IMR-90 (cell line): ENCODE measurements around the gene SLC8A1. TPM values are rescaled to one million over a fixed set of nuclear protein-coding genes. Genes with fewer than 3 reads are reported as not detected.

Experiments used
- ATAC-seq: fragments of 200-7000 bp; cut with Tn5 transposase; 2 replicates; pipeline ENCODE4 v1.9.1; 2020; ENCODE audit warnings: low read depth, mild to moderate bottlenecking, moderate library complexity
- BruUV-seq: library from RNA; stranded (reverse); fragments of 400-500 nt; replicated peaks from 2 replicates; lab custom pipeline; 2021; lab: Mats Ljungman, UMichigan
- CTCF ChIA-PET: fragments of 300-600 bp; formaldehyde crosslinking; extraction: SDS; loops from one replicate; lab custom pipeline; 2021; ENCODE audit warnings: antibody characterized with exemption; lab: Yijun Ruan, JAX
- POLR2A ChIA-PET: fragments of 300-600 bp; sonication (Branson Sonifier 250); formaldehyde crosslinking; loops from one replicate; lab custom pipeline; 2022; ENCODE audit warnings: antibody characterized with exemption; ENCODE audit not compliant: unreplicated experiment; lab: Charles Lee
- DNase-seq: peaks from one replicate; pipeline ENCODE4 v3.0.0; 2013
- H2AFZ ChIP-seq: replicated peaks from 2 replicates; pipeline ENCODE3; 2013; ENCODE audit warnings: low read length, mild to moderate bottlenecking; ENCODE audit not compliant: poor library complexity
- H2AK5ac ChIP-seq: 2 replicates; pipeline ENCODE4 v1.6.1; 2013; ENCODE audit warnings: low read depth, low read length, inconsistent platforms
- H2AK9ac ChIP-seq: replicated peaks from 2 replicates; pipeline ENCODE3; 2013; ENCODE audit warnings: mild to moderate bottlenecking, low read depth, low read length, moderate library complexity; ENCODE audit not compliant: poor library complexity
- H2BK120ac ChIP-seq: 2 replicates; pipeline ENCODE4 v1.6.1; 2013; ENCODE audit warnings: low read depth, low read length, inconsistent platforms
- H2BK15ac ChIP-seq: 3 replicates; pipeline ENCODE4 v1.6.1; 2013; ENCODE audit warnings: low read depth, low read length, inconsistent platforms
- H2BK20ac ChIP-seq: 2 replicates; pipeline ENCODE4 v1.6.1; 2013; ENCODE audit warnings: low read depth, mild to moderate bottlenecking, inconsistent platforms, low read length, moderate library complexity
- H2BK5ac ChIP-seq: 2 replicates; pipeline ENCODE4 v1.6.1; 2013; ENCODE audit warnings: mild to moderate bottlenecking, low read depth, low read length, inconsistent platforms; ENCODE audit not compliant: poor library complexity, severe bottlenecking
- H3K14ac ChIP-seq: replicated peaks from 2 replicates; pipeline ENCODE4 v1.6.1; 2013; ENCODE audit warnings: low read depth, low read length, inconsistent platforms
- H3K18ac ChIP-seq: 2 replicates; pipeline ENCODE4 v1.6.1; 2013; ENCODE audit warnings: low read depth, low read length, control low read depth
- H3K23ac ChIP-seq: 2 replicates; pipeline ENCODE4 v1.6.1; 2013; ENCODE audit warnings: low read depth, low read length, inconsistent platforms
- H3K27ac ChIP-seq: 2 replicates; pipeline ENCODE4 v1.5.1; 2013; ENCODE audit warnings: mild to moderate bottlenecking, control low read depth, low read length; ENCODE audit not compliant: insufficient read depth
- H3K27me3 ChIP-seq: 2 replicates; pipeline ENCODE4 v1.6.1; 2013; ENCODE audit warnings: low read length; ENCODE audit not compliant: control insufficient read depth, insufficient read depth
- H3K36me3 ChIP-seq: 2 replicates; pipeline ENCODE4 v1.6.1; 2013; ENCODE audit warnings: low read length, mixed read lengths; ENCODE audit not compliant: control insufficient read depth, insufficient read depth
- H3K4ac ChIP-seq: 2 replicates; pipeline ENCODE4 v1.6.1; 2013; ENCODE audit warnings: low read depth, low read length, inconsistent platforms
- H3K4me1 ChIP-seq: 2 replicates; pipeline ENCODE4 v1.6.1; 2013; ENCODE audit warnings: low read length, mixed read lengths; ENCODE audit not compliant: control insufficient read depth, insufficient read depth
- H3K4me2 ChIP-seq: 2 replicates; pipeline ENCODE4 v1.6.1; 2013; ENCODE audit warnings: low read depth, mild to moderate bottlenecking, control low read depth, low read length, moderate library complexity
- H3K4me3 ChIP-seq: 2 replicates; pipeline ENCODE4 v1.5.1; 2013; ENCODE audit warnings: low read depth, mild to moderate bottlenecking, control low read depth, low read length, moderate library complexity; ENCODE audit not compliant: insufficient read depth
- H3K56ac ChIP-seq: 2 replicates; pipeline ENCODE4 v1.6.1; 2013; ENCODE audit warnings: low read length, inconsistent platforms; ENCODE audit not compliant: insufficient read depth; ENCODE audit errors: extremely low read depth
- H3K79me1 ChIP-seq, 2 experiments: 2 replicates each; pipeline ENCODE4 v1.6.1; 2013; ENCODE audit warnings: low read length in 2 of 2, inconsistent platforms in 1 of 2, low read depth in 1 of 2
- H3K9ac ChIP-seq: 2 replicates; pipeline ENCODE4 v1.6.1; 2013; ENCODE audit warnings: low read depth, low read length, control low read depth
- H3K9me1 ChIP-seq: 2 replicates; pipeline ENCODE4 v1.6.1; 2013; ENCODE audit warnings: low read length, inconsistent platforms; ENCODE audit not compliant: insufficient read depth
- H3K9me3 ChIP-seq: 2 replicates; pipeline ENCODE4 v1.6.1; 2013; ENCODE audit warnings: low read length; ENCODE audit not compliant: control insufficient read depth, insufficient read depth
- H4K20me1 ChIP-seq: 2 replicates; pipeline ENCODE4 v1.6.1; 2013; ENCODE audit warnings: low read length, inconsistent platforms; ENCODE audit not compliant: insufficient read depth
- H4K5ac ChIP-seq: 2 replicates; pipeline ENCODE4 v1.6.1; 2013; ENCODE audit warnings: mild to moderate bottlenecking, low read depth, low read length, control low read depth
- H4K8ac ChIP-seq, 2 experiments: 2 replicates each; pipeline ENCODE4 v1.6.1; 2013; ENCODE audit warnings: low read depth in 2 of 2, low read length in 2 of 2, control low read depth in 1 of 2, inconsistent platforms in 1 of 2
- H4K91ac ChIP-seq: 2 replicates; pipeline ENCODE4 v1.6.1; 2013; ENCODE audit warnings: low read depth, low read length, inconsistent platforms; ENCODE audit not compliant: insufficient read depth
- CTCF ChIP-seq: conservative IDR thresholded peaks from 2 replicates; pipeline ENCODE4 v1.5.1; 2012; ENCODE audit warnings: mild to moderate bottlenecking, low read depth, low read length, improper control_type of control experiment
- FOS ChIP-seq: fragments of 150-350 bp; IDR thresholded peaks from 2 replicates; pipeline ENCODE4 v1.6.1; 2016; ENCODE audit warnings: low read depth, low read length
- POLR2A ChIP-seq: IDR thresholded peaks from 2 replicates; pipeline ENCODE4 v1.6.1; 2012; ENCODE audit warnings: mild to moderate bottlenecking, low read depth, low read length
- RAD21 ChIP-seq: IDR thresholded peaks from 2 replicates; pipeline ENCODE4 v1.6.1; 2012; ENCODE audit warnings: low read length, improper control_type of control experiment
- RFX5 ChIP-seq: IDR thresholded peaks from 2 replicates; pipeline ENCODE4 v1.8.0; 2012; ENCODE audit warnings: low read depth, mild to moderate bottlenecking, low read length, moderate library complexity
- SMC3 ChIP-seq: fragments of 150-350 bp; IDR thresholded peaks from 2 replicates; pipeline ENCODE4 v1.6.1; 2016; ENCODE audit warnings: low read depth, mild to moderate bottlenecking, antibody characterized with exemption, low read length, moderate library complexity
- WGBS, 2 experiments: methylation state at CpG; one replicate each; pipeline versions ENCODE4 v1.1.5 to v1.1.7; 2013; ENCODE audit warnings: missing lambda C conversion rate in 2 of 2; ENCODE audit not compliant: insufficient read length in 1 of 2; ENCODE audit errors: extremely low coverage in 2 of 2; 5-methylcytosine and 5-hydroxymethylcytosine counted together
- dilution Hi-C: fragments of 300-500 bp; cut with HindIII; formaldehyde crosslinking; loops from one replicate; pipeline ENCODE4 v1.14.3; 2018; ENCODE audit warnings: low sequenced_read_pairs; ENCODE audit not compliant: unreplicated experiment
- in situ Hi-C: fragments of 300-500 bp; cut with MboI; formaldehyde crosslinking; loops from 3 replicates; pipeline ENCODE4 v1.14.3; 2019; ENCODE audit warnings: low sequenced_read_pairs, inconsistent platforms, mixed read lengths
- intact Hi-C: fragments of 100-400 bp; cut with micrococcal nuclease; formaldehyde crosslinking; loops from 2 replicates; pipeline ENCODE4 v1.10.0; 2022
- polyA plus RNA-seq, 3 experiments: library from polyadenylated mRNA; depleted of rRNA; stranded (reverse); fragments of >200 nt; gene quantifications; 2 replicates each; pipeline ENCODE4 v1.2.3, GENCODE V29; 2012; ENCODE audit warnings: low replicate concordance in 1 of 3
- total RNA-seq: library from RNA; depleted of rRNA; stranded (reverse); fragments of >200 nt; gene quantifications from 2 replicates; pipeline ENCODE4 v1.2.3, GENCODE V29; 2012

The SLC8A1 gene
- total and polyA plus RNA-seq, 2 of the 4 experiments (the other 2 are of a cell fraction) = 7.7 to 57.0 TPM

GRCh38 chr2:40488927-40489677 lies 37.2 kb upstream of the SLC8A1 start (continued):
- TF ChIP-seq SMC3 (no peak), FOS (no peak), POLR2A (no peak)

DNA sequence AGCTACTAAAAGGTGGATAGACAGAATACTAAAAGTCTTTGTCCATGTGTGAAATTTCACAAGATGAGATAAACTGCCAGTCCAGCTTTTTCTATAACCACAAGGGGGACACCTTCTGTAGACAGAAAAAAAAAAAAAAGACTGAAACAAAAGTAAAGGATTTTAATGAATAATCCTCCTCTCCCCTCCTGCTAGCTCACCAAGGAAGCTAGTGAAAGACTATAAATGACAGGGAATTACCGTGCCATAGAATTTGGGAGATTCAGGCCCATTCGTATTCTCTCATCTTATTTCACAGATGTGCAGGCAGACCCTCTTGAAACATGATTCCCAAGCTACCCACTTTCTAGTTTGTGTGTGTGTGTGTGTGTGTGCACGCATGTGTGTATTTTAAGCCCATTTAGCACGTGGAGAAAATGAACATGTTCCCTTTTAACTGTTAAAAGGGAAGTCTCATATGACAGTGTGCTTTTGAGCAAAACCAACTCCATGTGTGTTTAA lies 36.3 kb upstream of the SLC8A1 start:
- peak overlapping the region; percentile 3; the same call in 1 of the 2 replicates for H3K4ac ChIP-seq
- H4K8ac ChIP-seq = peak overlapping the region in 1 of 2 experiments; percentile 41; a peak in 1 of 4 replicates
- H3K56ac ChIP-seq = no peak overlapping the region
- H2BK20ac ChIP-seq = peak overlapping the region; percentile 43; the same call in 1 of the 2 replicates
- H2BK120ac ChIP-seq = peak overlapping the region; percentile 44
- ATAC-seq = peak; percentile 56
- peak overlapping the region; percentile 50 for H3K4me2 ChIP-seq
- no peaks in the 10 kb centered on the region for H3K36me3 ChIP-seq
- no peak overlapping the region; the same call in 1 of the 2 replicates for H4K5ac ChIP-seq
- ChIA-PET POLR2A (interaction anchor here (0.6 to 0.7 kb wide), 3 partner anchors 118 to 1134 kb away, joined by 3 to 4 read pairs (median 4); no protein-coding TSS in a partner anchor), CTCF (interaction anchor here (0.6 to 1.5 kb wide), 12 partner anchors 9 to 272 kb away, joined by 3 to 7 read pairs (median 3); no protein-coding TSS in a partner anchor)
- no peak overlapping the region; the same call in 1 of the 2 replicates for H3K9ac ChIP-seq
- BruUV-seq = no TSS peak
- H4K20me1 ChIP-seq = no peaks in the 10 kb centered on the region
- H3K4me3 ChIP-seq = no peak overlapping the region
- TF ChIP-seq CTCF (peak; percentile 58), SMC3 (peak; percentile 55; the same call in 1 of the 2 replicates), RAD21 (peak; percentile 40), RFX5 (no peak)
- no peak overlapping the region for H3K23ac ChIP-seq
- intact Hi-C loops (loop anchor here (1.0 kb wide), 1 partner anchor 272 kb away; no protein-coding TSS in a partner anchor), dilution Hi-C loops (no loop called here), in situ Hi-C loops (loop anchor here (25.0 kb wide), 1 partner anchor 274 kb away; no protein-coding TSS in a partner anchor)
- H3K18ac ChIP-seq = peak overlapping the region; percentile 42; the same call in 1 of the 2 replicates
- peak overlapping the region; percentile 27; the same call in 1 of the 3 replicates for H2BK15ac ChIP-seq
- H3K14ac ChIP-seq = peak overlapping the region; percentile 48
- no peak overlapping the region for H2AK5ac ChIP-seq
- H3K9me3 ChIP-seq = 0 out of 2 replicates have a peak, but pooled peaks cover 2% of the 10 kb centered on the region
- no peaks in the 10 kb centered on the region for H3K79me1 ChIP-seq
- no peaks in the 10 kb centered on the region for H3K27me3 ChIP-seq
- H3K27ac ChIP-seq = no peak overlapping the region
- no CpG with 5 or more reads among the region's 4 CpGs for WGBS, 2 experiments
- peak overlapping the region; percentile 73 for H2AFZ ChIP-seq
- peak; percentile 56 for DNase-seq
- no peak overlapping the region for H2AK9ac ChIP-seq
- H2BK5ac ChIP-seq = no peak overlapping the region
- peaks cover 2% of the 10 kb centered on the region; the same call in 1 of the 2 replicates for H3K4me1 ChIP-seq
- no peaks in the 10 kb centered on the region for H3K9me1 ChIP-seq
- 0 out of 2 replicates have a peak overlapping the region, but pooled peaks have one; percentile 25 for H4K91ac ChIP-seq
